Lower leg skin (tissue), 4 donors: ENCODE results near the gene SLC35F6. TPM values are rescaled to one million over a fixed set of nuclear protein-coding genes. Genes with fewer than 3 reads are reported as not detected.

Source experiments
- DNase-seq, 2 donors: peaks; one replicate each; pipeline ENCODE4 v3.0.0-alpha.2; 2019; ENCODE audit warnings: low spot score in 2 of 2
- H3K4me3 ChIP-seq: fragments of 200-600 bp; sonication (generic); 2 replicates; pipeline ENCODE4 v1.5.1; 2017; ENCODE audit warnings: mild to moderate bottlenecking, low read depth; ENCODE audit not compliant: poor library complexity, severe bottlenecking
- CTCF ChIP-seq, 3 donors: fragments of 450-650 bp; IDR thresholded peaks; one replicate each; pipeline ENCODE4 v1.5.1; 2016; ENCODE audit warnings: antibody characterized with exemption in 3 of 3, mild to moderate bottlenecking in 3 of 3, moderate library complexity in 2 of 3
- POLR2A ChIP-seq, 2 donors: fragments of 450-650 bp; IDR thresholded peaks; one replicate each; pipeline ENCODE4 v1.6.1; 2016 to 2017; ENCODE audit warnings: antibody characterized with exemption in 2 of 2, mild to moderate bottlenecking in 1 of 2, moderate library complexity in 1 of 2
- WGBS, 2 donors: methylation state at CpG; one replicate each; pipeline ENCODE4 v1.1.5; 2018; 5-methylcytosine and 5-hydroxymethylcytosine counted together
- intact Hi-C: fragments of 100-400 bp; cut with DNase I; formaldehyde crosslinking; loops from one replicate; pipeline ENCODE4 v1.15.0; 2023; ENCODE audit warnings: low total_unique reads
- total RNA-seq, 4 donors: library from RNA; depleted of rRNA; stranded (reverse); fragments of >200 nt; gene quantifications; one replicate each; pipeline ENCODE4 v1.1.0, GENCODE V29; 2016

SLC35F6 gene
- total RNA-seq, 4 donors from 2014 or later: 51.0 to 96.7 (median 87.4) TPM

GRCh38 chr2:26718949-26719686 is 45.0 kb upstream of the SLC35F6 start:
- WGBS, 2 donors: 77 to 78% methylated on average over 6 of the region's 6 CpGs
- no peak for TF ChIP-seq POLR2A (IDR thresholded peaks at IDR 0.05)
- no peak for TF ChIP-seq CTCF (IDR thresholded peaks at IDR 0.05)
- DNase-seq: no peak

GRCh38 chr2:26720322-26721114 is 43.6 kb upstream of the SLC35F6 start:
- H3K4me3 ChIP-seq: no peak overlapping the region
- intact Hi-C loops: no loop called here
- 55 to 66% methylated on average over 3 to 7 of the region's 7 CpGs for WGBS, 2 donors
- TF ChIP-seq CTCF (IDR thresholded peaks at IDR 0.05): no peak
- TF ChIP-seq POLR2A (IDR thresholded peaks at IDR 0.05): no peak
- DNase-seq: peak in 1 of 2 donors; percentile 32

More at GRCh38 chr2:26718949-26719686, 45.0 kb upstream of the SLC35F6 start:
- intact Hi-C loops: loop anchor here (10.0 kb wide), 1 partner anchor 1186 kb away; no protein-coding TSS in a partner anchor
- no peak overlapping the region for H3K4me3 ChIP-seq

GRCh38 chr2:26721115-26722032 is 42.7 kb upstream of the SLC35F6 start:
- TF ChIP-seq POLR2A (IDR thresholded peaks at IDR 0.05) (no peak), CTCF (IDR thresholded peaks at IDR 0.05) (peak in 1 of 3 donors; percentile 44)
- intact Hi-C loops: no loop called here
- DNase-seq: no peak
- no peak overlapping the region for H3K4me3 ChIP-seq
- WGBS, 2 donors: 87 to 89% methylated on average over 12 of the region's 12 CpGs

GRCh38 chr2:26722328-26722727 is 41.8 kb upstream of the SLC35F6 start:
- TF ChIP-seq POLR2A (IDR thresholded peaks at IDR 0.05) (no peak), CTCF (IDR thresholded peaks at IDR 0.05) (no peak)
- WGBS, 2 donors: 94 to 95% methylated on average over 1 of the region's 1 CpG
- no peak overlapping the region for H3K4me3 ChIP-seq
- DNase-seq: no peak
- intact Hi-C loops: no loop called here

GRCh38 chr2:26722911-26723310 is 41.2 kb upstream of the SLC35F6 start:
- H3K4me3 ChIP-seq: no peak overlapping the region
- DNase-seq: no peak
- WGBS, 2 donors: 100% methylated on average over 1 of the region's 1 CpG
- no peak for TF ChIP-seq CTCF (IDR thresholded peaks at IDR 0.05)
- no peak for TF ChIP-seq POLR2A (IDR thresholded peaks at IDR 0.05)
- intact Hi-C loops: no loop called here
